TTC549 (cell line): ENCODE measurements around the gene DNAH2.
A peak's percentile ranks its signal among the peaks of the same experiment; 100 is the strongest.
"Not testable (repeated sequence)": the region's sequence is repeated elsewhere in the genome, so short reads cannot be mapped to it uniquely, and the experiment has no call there.

Experiments
- FAIRE-seq: peaks from 2 replicates; lab custom pipeline; 2012; peaks lifted over from hg19 to GRCh38; lab: Jason Lieb, UNC

DNAH2 gene

DNA sequence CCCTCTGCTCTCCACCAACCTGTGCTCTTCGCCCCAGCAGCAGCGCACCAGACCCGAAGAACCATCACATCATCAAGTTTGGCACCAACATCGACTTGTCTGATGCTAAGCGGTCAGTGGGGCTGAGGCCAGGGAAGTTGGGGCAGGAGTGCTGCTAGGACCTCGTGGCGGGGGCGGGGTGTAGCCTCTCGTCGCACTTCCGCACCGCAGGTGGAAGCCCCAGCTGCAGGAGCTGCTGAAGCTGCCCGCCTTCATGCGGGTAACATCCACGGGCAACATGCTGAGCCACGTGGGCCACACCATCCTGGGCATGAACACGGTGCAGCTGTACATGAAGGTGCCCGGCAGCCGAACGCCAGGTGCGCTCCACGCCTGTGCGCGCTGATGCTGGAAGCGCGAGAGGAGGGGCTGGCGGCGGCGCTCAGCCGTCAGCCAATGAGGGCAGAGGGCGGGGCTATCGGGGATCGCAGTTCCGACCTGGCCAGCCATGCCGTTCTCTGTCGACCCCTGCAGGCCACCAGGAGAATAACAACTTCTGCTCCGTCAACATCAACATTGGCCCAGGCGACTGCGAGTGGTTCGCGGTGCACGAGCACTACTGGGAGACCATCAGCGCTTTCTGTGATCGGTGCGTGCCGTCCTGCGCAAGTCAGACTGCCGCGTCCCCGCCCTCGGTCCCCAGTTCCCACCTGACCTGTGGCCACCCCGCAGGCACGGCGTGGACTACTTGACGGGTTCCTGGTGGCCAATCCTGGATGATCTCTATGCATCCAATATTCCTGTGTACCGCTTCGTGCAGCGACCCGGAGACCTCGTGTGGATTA is 134.1 kb downstream of the DNAH2 start:
- peak; percentile 65 for FAIRE-seq

DNA sequence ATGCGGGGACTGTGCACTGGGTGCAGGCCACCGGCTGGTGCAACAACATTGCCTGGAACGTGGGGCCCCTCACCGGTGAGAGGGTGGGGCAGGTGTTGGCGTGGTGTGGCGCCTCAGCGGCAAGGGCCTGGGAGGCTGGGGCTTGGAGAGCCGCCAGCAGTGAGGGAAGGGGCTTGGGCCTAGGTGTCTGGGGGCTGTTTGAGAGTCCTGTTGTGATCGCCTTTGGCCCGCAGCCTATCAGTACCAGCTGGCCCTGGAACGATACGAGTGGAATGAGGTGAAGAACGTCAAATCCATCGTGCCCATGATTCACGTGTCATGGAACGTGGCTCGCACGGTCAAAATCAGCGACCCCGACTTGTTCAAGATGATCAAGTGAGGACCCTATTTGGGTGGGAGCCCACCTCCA is 134.7 kb downstream of the DNAH2 start:
- FAIRE-seq, result no peak

DNA sequence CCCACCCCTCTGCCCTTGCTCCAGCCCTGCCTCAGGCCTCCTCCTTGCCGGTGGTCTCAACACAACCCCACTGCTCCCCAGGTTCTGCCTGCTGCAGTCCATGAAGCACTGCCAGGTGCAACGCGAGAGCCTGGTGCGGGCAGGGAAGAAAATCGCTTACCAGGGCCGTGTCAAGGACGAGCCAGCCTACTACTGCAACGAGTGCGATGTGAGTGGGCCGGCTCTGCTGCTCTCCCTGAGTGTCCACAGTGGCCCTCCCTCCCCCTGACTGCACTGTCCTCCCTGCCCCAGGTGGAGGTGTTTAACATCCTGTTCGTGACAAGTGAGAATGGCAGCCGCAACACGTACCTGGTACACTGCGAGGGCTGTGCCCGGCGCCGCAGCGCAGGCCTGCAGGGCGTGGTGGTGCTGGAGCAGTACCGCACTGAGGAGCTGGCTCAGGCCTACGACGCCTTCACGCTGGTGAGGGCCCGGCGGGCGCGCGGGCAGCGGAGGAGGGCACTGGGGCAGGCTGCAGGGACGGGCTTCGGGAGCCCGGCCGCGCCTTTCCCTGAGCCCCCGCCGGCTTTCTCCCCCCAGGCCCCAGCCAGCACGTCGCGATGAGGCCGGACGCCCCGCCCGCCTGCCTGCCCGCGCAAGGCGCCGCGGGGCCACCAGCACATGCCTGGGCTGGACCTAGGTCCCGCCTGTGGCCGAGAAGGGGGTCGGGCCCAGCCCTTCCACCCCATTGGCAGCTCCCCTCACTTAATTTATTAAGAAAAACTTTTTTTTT is 135.6 kb downstream of the DNAH2 start:
- no peak for FAIRE-seq

DNA sequence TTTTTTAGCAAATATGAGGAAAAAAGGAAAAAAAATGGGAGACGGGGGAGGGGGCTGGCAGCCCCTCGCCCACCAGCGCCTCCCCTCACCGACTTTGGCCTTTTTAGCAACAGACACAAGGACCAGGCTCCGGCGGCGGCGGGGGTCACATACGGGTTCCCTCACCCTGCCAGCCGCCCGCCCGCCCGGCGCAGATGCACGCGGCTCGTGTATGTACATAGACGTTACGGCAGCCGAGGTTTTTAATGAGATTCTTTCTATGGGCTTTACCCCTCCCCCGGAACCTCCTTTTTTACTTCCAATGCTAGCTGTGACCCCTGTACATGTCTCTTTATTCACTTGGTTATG is 136.1 kb downstream of the DNAH2 start:
- no peak for FAIRE-seq

DNA sequence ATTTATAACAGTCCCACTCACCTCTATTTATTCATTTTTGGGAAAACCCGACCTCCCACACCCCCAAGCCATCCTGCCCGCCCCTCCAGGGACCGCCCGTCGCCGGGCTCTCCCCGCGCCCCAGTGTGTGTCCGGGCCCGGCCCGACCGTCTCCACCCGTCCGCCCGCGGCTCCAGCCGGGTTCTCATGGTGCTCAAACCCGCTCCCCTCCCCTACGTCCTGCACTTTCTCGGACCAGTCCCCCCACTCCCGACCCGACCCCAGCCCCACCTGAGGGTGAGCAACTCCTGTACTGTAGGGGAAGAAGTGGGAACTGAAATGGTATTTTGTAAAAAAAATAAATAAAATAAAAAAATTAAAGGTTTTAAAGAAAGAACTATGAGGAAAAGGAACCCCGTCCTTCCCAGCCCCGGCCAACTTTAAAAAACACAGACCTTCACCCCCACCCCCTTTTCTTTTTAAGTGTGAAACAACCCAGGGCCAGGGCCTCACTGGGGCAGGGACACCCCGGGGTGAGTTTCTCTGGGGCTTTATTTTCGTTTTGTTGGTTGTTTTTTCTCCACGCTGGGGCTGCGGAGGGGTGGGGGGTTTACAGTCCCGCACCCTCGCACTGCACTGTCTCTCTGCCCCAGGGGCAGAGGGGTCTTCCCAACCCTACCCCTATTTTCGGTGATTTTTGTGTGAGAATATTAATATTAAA is 136.7 kb downstream of the DNAH2 start:
- FAIRE-seq, result no peak

DNA sequence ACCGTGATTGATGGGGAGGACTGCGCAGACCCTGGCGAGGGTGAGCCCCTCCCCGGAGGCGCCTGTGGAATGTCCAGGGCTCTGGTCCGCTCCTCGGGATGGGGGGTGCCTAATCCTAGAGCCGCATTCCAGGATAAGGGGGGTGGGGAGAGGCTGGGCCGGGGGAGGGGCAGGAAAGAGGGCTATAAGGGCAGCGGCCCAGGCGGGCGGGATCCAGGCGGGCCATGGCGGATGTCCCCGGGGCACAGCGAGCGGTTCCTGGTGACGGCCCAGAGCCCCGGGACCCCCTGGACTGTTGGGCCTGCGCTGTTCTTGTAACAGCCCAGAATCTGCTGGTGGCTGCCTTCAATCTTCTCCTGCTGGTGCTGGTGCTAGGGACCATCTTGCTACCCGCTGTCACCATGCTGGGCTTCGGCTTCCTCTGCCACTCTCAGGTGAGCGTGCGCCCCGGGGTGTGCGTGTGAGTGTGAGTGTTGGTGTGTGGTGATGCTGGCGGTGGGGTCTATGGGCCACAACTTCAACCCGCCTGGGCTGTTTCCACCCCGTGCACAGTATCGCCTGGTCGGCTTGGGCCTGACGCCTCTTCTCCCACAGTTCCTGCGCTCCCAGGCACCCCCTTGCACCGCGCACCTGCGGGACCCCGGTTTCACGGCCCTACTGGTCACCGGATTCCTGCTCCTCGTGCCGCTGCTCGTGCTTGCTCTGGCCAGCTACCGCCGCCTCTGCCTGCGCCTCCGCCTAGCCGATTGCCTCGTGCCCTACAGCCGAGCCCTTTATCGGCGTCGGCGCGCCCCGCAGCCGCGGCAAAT is 137.5 kb downstream of the DNAH2 start, which contains the start of gene TMEM88:
TMEM88 (plus strand) TSS at position 216 of the 809 bp plus-strand sequence; CDS start at position 225, 9 bp downstream.
- FAIRE-seq, result no peak

DNA sequence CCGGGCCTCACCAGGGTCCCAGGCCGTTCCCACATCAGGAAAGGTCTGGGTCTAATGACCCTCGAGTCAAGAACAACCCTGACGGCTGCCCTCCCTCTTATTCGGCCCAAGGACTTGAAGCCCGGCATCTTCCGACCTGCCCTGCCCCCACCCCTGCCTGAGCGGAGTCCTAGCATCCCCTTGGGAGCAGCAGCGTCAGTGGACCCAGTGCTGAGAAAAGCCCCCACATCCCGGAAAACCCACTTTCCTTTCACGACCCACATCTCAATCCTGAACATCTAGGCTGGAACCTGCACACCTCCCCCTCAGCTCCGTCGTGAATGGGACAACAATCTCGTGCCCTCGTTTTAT is 138.1 kb downstream of the DNAH2 start:
- no peak for FAIRE-seq

DNA sequence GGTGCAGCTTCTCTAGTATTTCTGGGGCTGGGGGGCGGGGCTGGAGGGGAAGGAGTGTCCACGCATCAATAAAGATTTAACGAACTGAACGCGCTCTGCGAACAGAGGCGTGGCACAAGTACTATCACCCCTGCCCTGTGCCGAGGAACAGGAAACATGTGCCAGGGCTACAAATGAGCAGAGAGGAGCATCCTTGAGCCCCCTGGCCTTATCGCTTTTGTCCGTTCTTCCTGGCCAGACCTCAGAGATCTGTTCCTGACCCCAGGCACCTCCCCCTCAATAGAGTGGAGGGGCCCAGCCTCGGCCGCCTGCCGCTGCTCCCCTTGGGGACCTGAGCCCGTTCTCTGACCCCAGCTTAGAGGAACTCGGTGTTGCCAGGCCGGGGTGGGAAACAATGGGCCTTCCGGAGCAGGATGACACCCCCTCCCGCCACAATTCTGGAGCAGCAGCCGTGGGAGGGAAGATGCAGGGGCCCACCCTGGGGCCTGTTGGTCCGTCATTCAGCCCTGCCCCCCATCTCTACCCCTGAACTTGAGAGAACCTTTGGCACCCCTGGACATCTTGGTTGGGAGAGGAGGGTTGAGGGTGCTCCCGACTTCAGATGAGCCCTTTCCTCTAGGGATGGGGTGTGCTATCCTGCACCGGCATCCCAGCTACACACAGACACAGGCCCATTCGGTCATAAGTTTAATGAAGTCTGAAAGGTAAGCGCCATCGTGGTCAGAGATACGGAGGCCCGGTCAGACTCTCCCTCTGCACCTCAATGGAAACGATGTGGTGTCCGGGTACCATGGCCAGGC is 138.7 kb downstream of the DNAH2 start:
- no peak for FAIRE-seq

DNA sequence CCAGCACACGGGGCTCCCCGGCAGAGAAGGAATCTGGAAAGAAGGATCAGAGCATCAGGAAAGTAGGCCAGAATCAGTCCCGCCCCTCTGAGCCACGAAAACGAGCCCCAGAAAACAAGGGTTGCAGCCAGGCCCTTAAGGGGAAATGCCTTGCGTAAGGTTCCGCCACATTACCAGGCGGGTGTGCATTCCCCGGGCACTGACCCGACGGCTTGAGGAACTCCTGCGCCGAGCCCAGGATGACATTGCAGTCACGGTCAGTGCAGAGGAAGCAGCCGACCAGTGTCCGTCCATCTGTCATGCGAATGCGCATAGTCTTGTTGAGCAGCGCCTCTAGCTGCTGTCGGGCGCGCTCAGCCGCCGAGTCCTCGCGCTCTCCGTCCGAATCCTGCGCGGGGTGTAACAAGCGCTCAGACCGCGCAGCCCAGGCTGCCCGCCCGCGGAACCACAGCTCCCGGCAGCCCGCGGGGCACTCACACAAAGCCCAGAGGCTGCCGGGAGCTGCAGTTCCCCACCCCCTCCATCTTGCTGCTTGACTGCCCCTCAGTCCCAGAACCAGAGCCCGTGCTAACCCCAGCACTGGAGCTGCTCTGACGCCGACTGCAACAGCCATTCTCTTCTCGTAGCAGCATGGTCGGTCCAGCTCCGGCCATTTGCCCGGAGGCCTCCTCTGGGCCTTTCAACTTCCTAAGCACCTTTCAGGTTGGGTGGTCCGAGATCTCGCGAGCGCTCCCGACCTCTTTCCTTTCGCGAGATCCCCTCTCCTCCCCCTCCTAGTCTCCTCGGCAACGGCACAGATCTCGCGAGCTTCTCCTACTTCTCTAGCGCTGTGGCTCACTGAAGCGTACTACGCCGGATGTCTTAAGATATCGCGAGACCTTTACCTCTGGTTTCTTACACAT is 139.5 kb downstream of the DNAH2 start, which contains the start of gene NAA38:
NAA38 (minus strand) TSS at position 749 of the 902 bp plus-strand sequence; CDS start at position 653, 96 bp downstream.
- FAIRE-seq, result peak; percentile 95

DNA sequence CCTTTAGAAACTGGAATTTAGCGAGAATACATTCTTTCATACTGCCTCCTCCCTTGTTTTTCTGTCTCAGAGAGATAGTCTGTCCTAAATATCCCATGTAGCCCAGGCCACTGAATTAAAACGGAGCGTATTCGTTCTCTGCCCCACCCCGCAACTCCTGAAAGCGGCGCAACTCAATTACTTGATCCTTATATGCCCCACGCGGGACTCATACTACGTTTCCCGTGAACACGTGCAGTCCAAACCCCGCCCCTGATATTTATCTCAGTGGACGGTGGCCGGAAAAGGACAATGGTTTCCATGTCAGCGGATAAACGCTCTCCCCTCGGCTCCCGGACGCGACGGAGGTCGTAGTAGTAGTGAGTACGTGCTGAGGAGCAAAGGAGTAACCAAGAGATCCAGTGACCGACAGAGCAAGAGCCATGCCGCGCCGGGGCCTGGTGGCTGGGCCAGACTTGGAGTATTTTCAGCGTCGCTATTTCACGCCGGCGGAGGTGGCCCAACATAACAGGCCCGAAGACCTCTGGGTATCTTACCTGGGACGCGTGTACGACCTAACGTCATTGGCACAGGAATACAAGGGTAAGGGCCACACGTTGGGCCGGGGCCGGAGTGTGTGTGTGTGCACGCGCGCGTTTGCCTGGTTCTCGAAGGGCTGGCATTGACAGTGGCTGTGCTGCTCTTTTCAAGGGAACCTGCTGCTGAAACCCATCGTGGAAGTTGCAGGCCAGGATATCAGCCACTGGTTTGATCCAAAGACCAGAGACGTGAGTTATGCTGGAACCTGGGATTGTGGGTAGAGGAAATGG is 140.4 kb downstream of the DNAH2 start, which contains the start of gene CYB5D1:
CYB5D1 (plus strand) TSS at position 291 of the 809 bp plus-strand sequence; CDS start at position 423, 132 bp downstream.
- FAIRE-seq, result no peak

DNA sequence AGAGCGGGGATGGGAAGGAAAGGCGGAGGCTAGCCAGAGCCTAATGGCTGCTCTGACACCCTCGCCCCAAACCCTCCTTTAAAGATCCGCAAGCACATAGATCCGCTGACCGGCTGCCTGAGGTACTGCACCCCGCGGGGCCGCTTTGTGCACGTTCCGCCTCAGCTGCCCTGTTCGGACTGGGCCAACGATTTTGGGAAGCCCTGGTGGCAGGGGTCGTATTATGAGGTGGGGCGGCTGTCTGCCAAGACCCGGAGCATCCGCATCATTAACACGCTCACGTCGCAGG is 140.9 kb downstream of the DNAH2 start:
- no peak for FAIRE-seq

DNA sequence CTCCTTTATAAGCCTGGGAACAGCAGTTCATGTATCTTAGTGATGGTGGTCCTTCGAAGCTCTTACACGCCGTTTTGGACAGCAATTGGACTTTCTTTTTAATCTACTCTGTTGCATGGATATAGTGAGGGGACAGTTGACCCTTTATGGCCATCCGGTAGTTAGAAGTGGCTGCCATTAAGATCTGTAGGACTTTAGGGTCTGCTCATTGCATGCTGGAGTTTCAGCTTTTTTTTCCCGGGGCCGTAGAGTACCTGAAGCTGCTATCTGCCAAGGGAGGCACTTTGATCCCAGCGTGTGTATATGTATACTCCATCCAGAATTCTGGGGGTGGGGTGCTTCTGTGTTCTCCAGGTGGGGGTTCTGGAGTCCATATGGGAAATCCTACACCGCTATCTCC is 141.5 kb downstream of the DNAH2 start:
- FAIRE-seq, result no peak

DNA sequence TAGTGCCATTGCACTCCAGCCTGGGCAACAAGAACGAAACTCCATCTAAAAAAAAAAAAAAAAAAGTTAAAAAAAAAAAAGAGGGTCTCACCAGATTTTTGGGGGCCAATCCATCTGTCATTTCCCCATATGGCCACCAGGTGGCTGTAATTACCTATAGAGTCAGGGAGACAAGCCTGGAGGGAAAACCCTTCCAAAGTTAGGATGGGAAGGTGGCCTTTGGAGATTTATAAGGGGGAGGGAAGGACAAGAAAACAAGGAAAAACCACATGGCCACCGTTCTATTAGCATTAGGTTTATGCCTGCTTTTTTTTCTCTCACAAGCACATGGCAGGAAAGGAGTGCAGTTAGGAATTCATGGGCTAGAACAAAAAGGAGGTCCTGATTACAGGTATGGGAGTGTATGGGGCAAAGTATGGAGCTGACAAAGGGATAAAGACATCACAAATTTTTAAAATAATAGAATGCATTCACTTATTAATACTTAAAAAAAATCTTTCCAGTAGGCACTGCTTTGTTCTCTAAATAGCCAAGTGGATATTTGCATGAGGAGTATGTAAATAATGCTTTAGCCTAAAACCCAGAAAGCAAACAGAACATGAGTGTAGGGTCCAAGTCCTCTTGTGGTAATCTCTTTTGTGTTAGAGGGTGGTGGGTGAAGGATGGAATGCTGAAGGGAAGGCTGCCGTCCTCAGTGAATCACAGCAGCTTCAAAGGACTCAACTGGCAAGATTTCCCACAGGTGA is 145.3 kb downstream of the DNAH2 start:
- FAIRE-seq, result no peak

DNA sequence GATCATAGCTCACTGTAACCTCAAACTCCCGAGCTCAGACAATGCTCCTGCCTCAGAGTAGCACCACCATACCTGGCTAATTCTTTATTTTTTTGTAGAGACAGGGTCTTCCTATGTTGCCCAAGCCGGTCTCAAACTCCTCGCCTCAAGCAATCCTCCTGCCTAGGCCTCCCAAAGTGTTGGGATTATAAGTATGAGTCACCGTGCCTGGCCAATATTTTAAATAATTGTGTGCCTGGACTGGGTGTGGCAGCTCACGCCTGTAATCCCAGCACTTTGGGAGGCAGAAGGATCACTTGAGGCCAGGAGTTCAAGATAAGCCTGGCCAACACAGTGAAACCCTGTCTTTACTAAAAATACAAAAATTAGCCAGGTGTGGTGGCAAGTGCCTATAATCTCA is 146.8 kb downstream of the DNAH2 start:
- FAIRE-seq, result not testable (repeated sequence)

DNA sequence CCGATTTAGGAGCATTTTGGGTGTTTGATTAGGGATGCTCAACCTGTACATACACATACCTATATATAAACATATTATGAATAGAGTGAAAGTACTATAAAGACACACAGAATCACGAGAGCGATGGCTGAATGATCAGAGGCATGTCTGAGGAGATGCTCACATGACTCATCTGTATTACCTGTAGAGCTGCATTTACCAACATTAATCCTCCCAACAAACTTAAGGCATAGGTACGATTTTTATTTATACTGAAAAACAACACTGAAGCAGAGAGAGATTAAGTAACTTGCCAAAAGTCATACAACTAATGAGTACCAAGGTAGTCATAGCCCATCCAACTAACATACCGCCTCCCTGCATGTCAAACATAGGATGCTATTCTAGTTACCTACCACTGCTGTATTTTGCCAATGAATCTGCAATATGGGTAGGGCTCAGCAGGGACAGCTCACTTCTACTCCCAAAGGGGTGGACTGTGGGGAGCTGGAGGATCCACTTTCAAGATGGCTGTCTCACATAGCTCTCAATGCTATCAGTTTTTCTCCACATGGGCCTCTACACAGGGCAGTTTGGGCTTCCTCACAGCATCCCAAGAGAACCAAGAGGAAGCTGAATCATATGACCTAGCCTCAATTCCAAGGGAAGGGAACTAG is 147.6 kb downstream of the DNAH2 start:
- FAIRE-seq, result no peak

DNA sequence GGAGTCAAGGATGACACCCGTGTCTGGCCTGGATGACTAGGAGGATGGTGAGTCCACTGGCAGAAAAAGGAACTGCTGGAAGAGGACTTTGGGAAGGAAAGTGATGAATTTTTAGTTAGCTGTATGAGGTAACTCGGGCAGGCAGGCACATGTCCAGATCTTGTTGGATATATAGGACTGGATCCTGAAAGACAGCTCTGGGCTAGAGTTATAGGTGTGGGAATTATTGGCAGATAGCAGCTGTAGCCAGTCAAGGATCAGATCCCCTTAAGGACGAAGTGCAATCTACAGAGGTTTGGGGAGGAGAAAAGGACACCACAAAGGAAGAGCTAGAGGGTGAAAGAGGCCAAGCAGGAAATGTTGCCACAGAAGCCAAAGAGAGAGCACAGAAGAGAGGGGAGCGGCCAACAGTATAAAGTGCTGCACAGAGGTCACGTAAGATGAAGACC is 150.4 kb downstream of the DNAH2 start:
- no peak for FAIRE-seq

DNA sequence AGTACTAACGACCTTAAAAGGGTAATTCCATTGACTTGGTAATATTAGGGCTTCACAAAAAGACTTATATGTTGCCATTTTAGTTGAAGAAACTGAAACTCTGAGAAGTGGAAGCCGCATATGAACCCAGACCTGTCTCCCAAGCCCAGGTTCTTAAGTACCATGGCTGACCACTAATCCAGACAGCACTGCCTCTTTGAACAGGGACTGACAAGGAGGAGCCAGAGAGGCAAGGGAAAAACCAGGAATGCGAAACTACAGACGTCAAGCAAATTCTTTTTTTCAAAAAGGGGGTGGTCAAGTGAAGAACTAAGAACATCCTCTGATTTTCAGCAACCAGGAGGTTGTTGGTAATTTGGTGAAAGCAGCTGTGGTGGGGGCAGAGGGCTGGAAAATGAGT is 155.5 kb downstream of the DNAH2 start:
- no peak for FAIRE-seq

DNA sequence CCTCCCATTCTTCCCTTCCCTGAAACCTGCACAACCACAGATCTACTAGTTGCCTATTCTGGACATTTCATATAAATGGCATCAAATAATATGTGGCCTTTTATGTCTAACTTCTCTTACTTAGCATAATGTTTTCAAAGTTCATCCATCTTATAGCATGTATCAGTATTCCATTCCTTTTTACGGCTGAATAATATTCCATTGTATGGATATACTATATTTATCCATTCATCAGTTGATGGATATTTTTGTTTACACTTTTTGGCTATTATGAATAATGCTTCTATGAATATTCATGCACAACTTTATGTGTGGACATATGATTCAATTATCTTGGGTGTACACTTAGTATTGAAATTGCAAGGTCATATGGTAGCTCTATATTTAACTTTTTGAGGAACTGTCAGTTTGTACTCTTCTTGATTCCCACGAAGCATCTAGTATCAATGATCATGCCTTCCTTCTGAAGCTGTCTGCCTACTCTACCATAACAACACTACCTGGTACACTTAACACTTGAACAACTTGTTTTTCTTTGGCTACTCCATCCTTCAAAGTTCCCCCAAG is 158.3 kb downstream of the DNAH2 start:
- no peak for FAIRE-seq
